A549 treated with Mapracorat at 1 μM for 4 hours (cell line): Measurements from ENCODE around the gene RAP2B. TPM values are rescaled to one million over a fixed set of nuclear protein-coding genes. Genes with fewer than 3 reads are reported as not detected.

Experiments
- total RNA-seq: library from RNA; stranded (reverse); fragments of 200-300 nt; extraction: Qiagen RNA extraction; gene quantifications from 5 replicates; pipeline ENCODE4 v1.2.3, GENCODE V29; 2022

Gene RAP2B
- 6.8 to 8.5 TPM (median 8.1 TPM) in 5 replicates for total RNA-seq

GRCh38 chr3:153161714-153162512, at the start of gene RAP2B:
Gene RAP2B (plus strand): TSS chr3:153162226. CDS start chr3:153162694, 468 bp downstream.

